GM12878 (cell line): ENCODE results near the gene RALGPS1. TPM values are rescaled to one million over a fixed set of nuclear protein-coding genes. Genes with fewer than 3 reads are reported as not detected.

Experiments
- ATAC-seq: fragments of 200-7000 bp; cut with Tn5 transposase; 3 replicates; pipeline ENCODE4 v1.9.1; 2020; ENCODE audit warnings: mild to moderate bottlenecking, moderate library complexity
- BruUV-seq: library from RNA; stranded (reverse); fragments of 400-500 nt; replicated peaks from 2 replicates; lab custom pipeline; 2021; lab: Mats Ljungman, UMichigan
- CTCF ChIA-PET: fragments of 300-600 bp; sonication (Branson Sonifier 250); formaldehyde crosslinking; extraction: SDS; loops from one replicate; lab custom pipeline; 2021; ENCODE audit warnings: inconsistent platforms; lab: Yijun Ruan, JAX
- POLR2A ChIA-PET: fragments of 350-600 bp; formaldehyde crosslinking; extraction: SDS; loops from one replicate; lab custom pipeline; 2021; ENCODE audit warnings: inconsistent platforms; lab: Charles Lee
- RAD21 ChIA-PET: fragments of 300-600 bp; sonication (Branson Sonifier 250); formaldehyde crosslinking; loops from one replicate; lab custom pipeline; 2023; ENCODE audit warnings: antibody characterized with exemption; ENCODE audit not compliant: unreplicated experiment; lab: Charles Lee
- SMC1A ChIA-PET: fragments of 300-600 bp; sonication (Branson Sonifier 250); formaldehyde crosslinking; loops from one replicate; lab custom pipeline; 2023; ENCODE audit not compliant: unreplicated experiment, uncharacterized antibody; lab: Charles Lee
- DNase-seq: peaks from one replicate; pipeline ENCODE4 v3.0.0-alpha.2; 2011; ENCODE audit warnings: low read depth, low spot score
- FAIRE-seq: peaks from 3 replicates; lab custom pipeline; 2011; peaks lifted over from hg19 to GRCh38; lab: Jason Lieb, UNC
- H2AFZ ChIP-seq: 2 replicates; pipeline ENCODE4 v1.6.0; 2011; ENCODE audit warnings: low read depth, low read length, control low read depth; ENCODE audit not compliant: control insufficient read depth
- H3K27ac ChIP-seq: 2 replicates; pipeline ENCODE4 v1.5.1; 2011; ENCODE audit warnings: control low read depth; ENCODE audit not compliant: control insufficient read depth, insufficient read depth
- H3K27me3 ChIP-seq, 2 experiments: replicated peaks in 1 of 2; 2 replicates each; pipeline versions ENCODE4 v1.6.0 to v1.6.1; 2011; ENCODE audit warnings: low read length in 1 of 2; ENCODE audit not compliant: control insufficient read depth in 2 of 2, insufficient read depth in 2 of 2
- H3K36me3 ChIP-seq, 2 experiments: 2 replicates each; pipeline ENCODE4 v1.5.1; 2011; ENCODE audit warnings: low read length in 1 of 2; ENCODE audit not compliant: control insufficient read depth in 2 of 2, insufficient read depth in 2 of 2
- H3K4me1 ChIP-seq: 2 replicates; pipeline ENCODE4 v1.6.1; 2011; ENCODE audit warnings: mild to moderate bottlenecking, low read length, moderate library complexity, mixed read lengths; ENCODE audit not compliant: control insufficient read depth, insufficient read depth
- H3K4me2 ChIP-seq: 2 replicates; pipeline ENCODE4 v1.6.0; 2011; ENCODE audit warnings: control low read depth; ENCODE audit not compliant: control insufficient read depth, insufficient read depth
- H3K4me3 ChIP-seq: fragments of 200-600 bp; sonication (generic); 2 replicates; pipeline ENCODE4 v1.5.1; 2016
- H3K79me2 ChIP-seq: 2 replicates; pipeline ENCODE4 v1.6.0; 2011; ENCODE audit warnings: low read length; ENCODE audit not compliant: control insufficient read depth, insufficient read depth
- H3K9ac ChIP-seq: 2 replicates; pipeline ENCODE4 v1.8.0; 2011; ENCODE audit warnings: low read length, control low read depth, mixed read lengths; ENCODE audit not compliant: control insufficient read depth, insufficient read depth
- H3K9me3 ChIP-seq: replicated peaks from 3 replicates; pipeline ENCODE4 v1.5.1; 2011; ENCODE audit warnings: mild to moderate bottlenecking, low read length; ENCODE audit not compliant: control insufficient read depth, insufficient read depth
- H4K20me1 ChIP-seq: 2 replicates; pipeline ENCODE4 v1.6.0; 2011; ENCODE audit not compliant: control insufficient read depth, insufficient read depth
- E2F8 ChIP-seq: fragments of 450-650 bp; IDR thresholded peaks from 2 replicates; pipeline ENCODE4 v1.6.1; 2018; ENCODE audit warnings: mild to moderate bottlenecking, low read depth, moderate library complexity; ENCODE audit not compliant: partially characterized antibody
- KLF5 ChIP-seq: fragments of 450-650 bp; IDR thresholded peaks from 2 replicates; pipeline ENCODE4 v1.6.1; 2014; ENCODE audit warnings: mild to moderate bottlenecking; ENCODE audit not compliant: partially characterized antibody
- RAD21 ChIP-seq: IDR thresholded peaks from 2 replicates; pipeline ENCODE4 v1.6.1; 2011; ENCODE audit warnings: mild to moderate bottlenecking, low read depth, low read length, moderate library complexity; ENCODE audit not compliant: insufficient read depth
- SMC3 ChIP-seq: IDR thresholded peaks from 2 replicates; pipeline ENCODE4 v1.6.1; 2011; ENCODE audit warnings: low read length, improper control_type of control experiment, borderline replicate concordance
- WRNIP1 ChIP-seq: IDR thresholded peaks from 2 replicates; pipeline ENCODE4 v1.6.1; 2011; ENCODE audit warnings: low read depth, low read length, improper control_type of control experiment, borderline replicate concordance
- ZNF687 ChIP-seq: fragments of 450-650 bp; IDR thresholded peaks from 2 replicates; pipeline ENCODE4 v1.6.1; 2017; ENCODE audit warnings: mild to moderate bottlenecking, moderate library complexity
- WGBS: methylation state at CpG from one replicate; pipeline ENCODE4 v1.1.6; 2016; ENCODE audit warnings: low lambda C conversion rate; ENCODE audit not compliant: insufficient replicate concordance, insufficient coverage; ENCODE audit errors: missing lambda C conversion rate; 5-methylcytosine and 5-hydroxymethylcytosine counted together
- in situ Hi-C: fragments of 300-500 bp; cut with MboI; formaldehyde crosslinking; loops from 9 replicates; pipeline ENCODE4 v1.14.3; 2018; ENCODE audit warnings: mixed read lengths
- intact Hi-C: fragments of 100-400 bp; cut with micrococcal nuclease; formaldehyde crosslinking; loops from one replicate; pipeline ENCODE4 v1.14.2; 2022; ENCODE audit not compliant: unreplicated experiment
- polyA plus RNA-seq, 11 experiments: library from polyadenylated mRNA; depleted of rRNA in 4 of 11; unstranded in 6 of 11; stranded (reverse) in 5 of 11; fragments of >200 nt; fragmentation: Nextera tagmentation in 4 of 11; fragmentation: Illumina TruSeq in 1 of 11; extraction: Ambion mirVana in 4 of 11; extraction: Trizol in 1 of 11; gene quantifications; 1 replicate in 1 of 11; 2 replicates in 10 of 11; pipeline versions ENCODE4 v1.2.1 to v1.2.3, GENCODE V29; 2011 to 2016; ENCODE audit warnings: inconsistent platforms in 2 of 11, missing spikeins in 2 of 11, low read depth in 1 of 11
- total RNA-seq, 4 experiments: library from RNA; depleted of rRNA in 3 of 4; stranded (reverse); fragments of >200 nt in 3 of 4; fragmentation: Illumina TruSeq in 1 of 4; extraction: Trizol in 1 of 4; gene quantifications; 2 replicates each; pipeline versions ENCODE4 v1.2.1 to v1.2.3, GENCODE V29; 2013 to 2021
- TF ChIP-seq, protein P1 (sequence below): IDR thresholded peaks from 2 replicates; pipeline ENCODE4 v1.6.1; 2011; ENCODE audit warnings: mild to moderate bottlenecking, low read depth, low read length, moderate library complexity; ENCODE audit not compliant: insufficient replicate concordance

The RALGPS1 gene
- total and polyA plus RNA-seq, 10 of the 15 experiments (the other 5 are each of a cell fraction or from before 2014, with no cell fraction given): 0.13 to 5.6 (median 2.7) TPM

- no peaks in the 10 kb centered on the region for H3K79me2 ChIP-seq
- no TSS peak for BruUV-seq
- no peak overlapping the region for H2AFZ ChIP-seq
- H3K4me3 ChIP-seq: no peak overlapping the region
- ATAC-seq (no peak), FAIRE-seq (no peak), DNase-seq (no peak)
- no peaks in the 10 kb centered on the region for H3K9me3 ChIP-seq
- in situ Hi-C loops: no loop called here
- intact Hi-C loops: no loop called here
- no peaks in the 10 kb centered on the region for H3K4me1 ChIP-seq
- RAD21 ChIA-PET: no interaction called here
- no peak overlapping the region for H3K27ac ChIP-seq
- POLR2A ChIA-PET: no interaction called here
- H4K20me1 ChIP-seq: no peaks in the 10 kb centered on the region
- WGBS: 71% methylated on average over 6 of the region's 6 CpGs
- no peaks in the 10 kb centered on the region for H3K27me3 ChIP-seq
- CTCF ChIA-PET: interaction anchor here (0.6 kb wide), 1 partner anchor 398 kb away, joined by 3 read pairs; no protein-coding TSS in a partner anchor
- no peak for TF ChIP-seq WRNIP1
- TF ChIP-seq, protein P1, sequence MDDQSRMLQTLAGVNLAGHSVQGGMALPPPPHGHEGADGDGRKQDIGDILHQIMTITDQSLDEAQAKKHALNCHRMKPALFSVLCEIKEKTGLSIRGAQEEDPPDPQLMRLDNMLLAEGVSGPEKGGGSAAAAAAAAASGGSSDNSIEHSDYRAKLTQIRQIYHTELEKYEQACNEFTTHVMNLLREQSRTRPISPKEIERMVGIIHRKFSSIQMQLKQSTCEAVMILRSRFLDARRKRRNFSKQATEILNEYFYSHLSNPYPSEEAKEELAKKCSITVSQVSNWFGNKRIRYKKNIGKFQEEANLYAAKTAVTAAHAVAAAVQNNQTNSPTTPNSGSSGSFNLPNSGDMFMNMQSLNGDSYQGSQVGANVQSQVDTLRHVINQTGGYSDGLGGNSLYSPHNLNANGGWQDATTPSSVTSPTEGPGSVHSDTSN: no peak
- no peak for TF ChIP-seq KLF5
- no peak for TF ChIP-seq ZNF687
- no peak for TF ChIP-seq E2F8
- TF ChIP-seq RAD21: no peak
- no peak for TF ChIP-seq SMC3
- no peaks in the 10 kb centered on the region; a peak in 1 of 4 replicates for H3K36me3 ChIP-seq
- no peak overlapping the region for H3K9ac ChIP-seq
- SMC1A ChIA-PET: no interaction called here
- H3K4me2 ChIP-seq: no peak overlapping the region
Measured at GRCh38 chr9:127087411-127087810, 172.8 kb downstream of the RALGPS1 start.
